ENCODE measurements around the gene KRT38.
"Not testable (repeated sequence)": the region's sequence is repeated elsewhere in the genome, so short reads cannot be mapped to it uniquely, and the experiment has no call there.

KRT38 gene

DNA sequence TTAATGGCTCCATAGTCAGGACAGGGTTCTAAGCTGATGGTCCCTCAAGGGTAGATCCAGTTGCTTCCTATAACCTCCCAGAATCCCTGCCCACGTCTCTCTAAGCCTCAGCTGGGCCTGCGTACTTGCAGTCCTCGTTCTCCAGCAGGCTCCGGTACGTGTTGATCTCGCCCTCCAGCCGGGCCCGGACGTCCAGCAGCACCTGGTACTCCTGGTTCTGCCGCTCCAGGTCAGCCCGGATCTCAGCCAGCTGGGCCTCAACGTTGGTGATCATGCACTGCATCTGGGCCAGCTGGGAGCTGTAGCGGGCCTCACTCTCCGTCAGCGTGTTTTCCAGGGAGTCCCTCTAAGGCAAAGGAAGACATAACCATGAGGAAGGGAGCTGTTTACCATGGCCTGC lies 21.9 kb upstream of the KRT38 start:
- DNase-seq (ENCODE audit: low spot score) = no peak

DNA sequence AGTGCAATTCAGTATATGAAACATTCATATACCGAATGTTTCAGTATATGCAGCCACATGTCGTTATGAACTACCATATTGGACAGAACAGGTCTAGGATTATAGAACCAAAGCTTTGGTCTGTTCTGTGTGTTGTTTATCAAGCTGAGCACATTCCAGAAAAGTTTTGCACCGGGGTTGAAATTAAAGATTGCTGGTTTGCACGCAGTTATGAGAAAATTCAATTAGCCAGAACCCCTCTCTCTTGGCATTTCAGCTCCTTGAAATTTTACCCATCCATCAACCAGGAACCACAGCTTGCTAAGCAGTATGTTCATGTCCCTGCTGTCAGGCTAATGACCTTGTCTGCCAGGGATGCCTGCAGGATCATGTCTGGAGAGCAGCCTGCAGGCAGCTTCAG lies 16.9 kb upstream of the KRT38 start:
- no peak for DNase-seq (ENCODE audit: low spot score)

DNA sequence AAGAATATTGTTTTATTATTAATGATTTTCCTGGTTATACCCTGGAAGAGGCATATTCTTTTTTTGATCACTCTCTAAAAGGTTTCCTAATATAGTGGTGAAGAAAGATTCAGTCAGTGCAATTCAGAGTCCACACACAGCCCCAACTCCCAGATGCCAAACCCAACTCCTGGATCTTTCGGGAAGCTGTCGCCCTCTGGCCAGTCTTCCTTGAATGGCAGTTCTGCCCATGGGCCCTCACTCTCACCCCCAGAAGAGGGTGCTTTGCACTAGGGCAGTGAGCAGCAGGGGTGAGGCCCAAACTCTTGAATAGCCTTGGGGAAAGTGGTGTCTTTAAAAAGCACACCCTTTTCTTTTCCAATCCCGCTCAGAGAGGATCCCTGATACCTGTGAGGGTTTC lies 15.4 kb upstream of the KRT38 start:
- DNase-seq (ENCODE audit: low spot score) = no peak

DNA sequence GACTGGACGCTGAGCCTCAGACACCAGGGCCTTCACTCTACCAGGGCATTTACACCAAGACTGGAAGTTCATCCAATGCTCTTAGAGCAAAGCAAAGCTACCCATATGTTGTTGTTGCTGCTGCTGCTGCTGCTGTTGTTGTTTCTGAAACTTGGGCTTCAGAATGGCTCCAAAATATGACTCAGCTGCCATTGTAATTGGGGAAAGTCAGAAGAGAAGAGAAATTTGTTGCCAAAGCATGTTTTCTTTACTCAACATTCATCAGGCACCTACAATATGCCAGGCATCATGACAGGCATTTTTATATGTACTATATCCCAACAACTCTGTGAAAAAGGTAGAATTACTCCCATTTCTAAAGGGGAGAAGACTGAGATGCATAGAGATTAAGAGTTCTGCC lies 14.5 kb upstream of the KRT38 start:
- no peak for DNase-seq (ENCODE audit: low spot score)

DNA sequence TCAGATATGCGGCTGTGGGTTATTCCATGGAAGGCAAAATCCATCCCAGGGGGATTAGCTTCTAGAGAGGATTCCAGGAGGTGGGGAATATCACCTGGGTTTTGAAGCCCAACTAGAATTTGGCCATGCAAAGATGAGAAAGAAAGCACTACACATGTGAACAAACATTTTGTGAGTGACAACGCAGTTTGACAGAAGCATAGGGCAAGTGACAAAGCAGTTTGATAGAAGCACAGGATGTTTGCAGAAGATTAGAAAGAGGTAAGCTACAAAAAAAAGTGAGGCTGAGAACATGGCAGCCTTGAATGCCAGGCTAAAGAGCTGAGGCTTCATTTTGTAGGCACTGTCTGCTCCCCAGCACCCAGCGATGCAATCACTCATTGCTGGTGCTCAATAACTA lies 12.3 kb upstream of the KRT38 start:
- DNase-seq (ENCODE audit: low spot score) = no peak

DNA sequence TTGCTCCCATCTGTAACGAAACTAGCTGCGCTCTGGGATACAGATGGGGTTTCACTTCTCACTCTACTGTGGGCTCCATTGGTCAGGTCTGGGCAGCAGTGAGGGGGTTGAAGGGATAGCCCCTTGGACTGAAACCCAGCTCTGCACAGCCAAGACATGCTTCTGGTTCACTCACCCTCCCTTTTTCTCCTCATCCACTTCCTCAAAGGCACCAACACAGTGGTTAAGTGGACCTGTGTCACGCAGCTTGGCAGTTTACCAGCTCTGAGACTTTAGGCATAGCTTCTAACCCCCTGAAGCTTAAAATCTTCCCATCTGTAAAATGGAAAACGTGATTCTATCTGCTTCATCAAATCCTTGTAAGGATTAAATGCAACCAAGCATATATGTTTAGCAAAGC lies 11.5 kb upstream of the KRT38 start:
- no peak for DNase-seq (ENCODE audit: low spot score)

DNA sequence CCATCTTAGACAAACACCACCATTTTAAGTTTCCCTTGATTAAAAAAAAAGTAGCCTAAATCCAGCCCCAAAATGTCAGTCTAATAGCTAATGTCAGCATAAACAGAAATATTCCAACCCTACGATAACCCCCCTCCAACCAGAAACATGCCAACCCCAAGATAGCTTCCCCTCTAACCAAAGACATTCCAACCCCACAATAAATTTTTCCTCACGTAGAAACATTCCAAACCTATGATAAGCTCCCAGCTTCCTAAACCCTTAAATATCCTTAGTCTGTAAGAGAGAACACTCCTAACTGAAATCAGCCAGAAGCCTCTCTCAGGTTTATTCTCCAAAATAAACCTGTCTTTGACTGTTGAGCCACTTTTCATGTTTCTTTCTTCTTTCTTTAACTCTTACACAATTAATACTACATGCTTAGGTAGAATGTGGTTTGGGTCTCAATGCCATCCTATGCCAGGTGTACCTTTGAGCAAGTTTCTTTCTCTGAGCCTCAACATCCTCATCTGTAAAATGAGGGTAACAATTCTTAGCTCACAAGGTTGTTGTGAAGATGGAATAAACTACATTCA lies 10.5 kb upstream of the KRT38 start:
- DNase-seq (ENCODE audit: low spot score) = no peak

DNA sequence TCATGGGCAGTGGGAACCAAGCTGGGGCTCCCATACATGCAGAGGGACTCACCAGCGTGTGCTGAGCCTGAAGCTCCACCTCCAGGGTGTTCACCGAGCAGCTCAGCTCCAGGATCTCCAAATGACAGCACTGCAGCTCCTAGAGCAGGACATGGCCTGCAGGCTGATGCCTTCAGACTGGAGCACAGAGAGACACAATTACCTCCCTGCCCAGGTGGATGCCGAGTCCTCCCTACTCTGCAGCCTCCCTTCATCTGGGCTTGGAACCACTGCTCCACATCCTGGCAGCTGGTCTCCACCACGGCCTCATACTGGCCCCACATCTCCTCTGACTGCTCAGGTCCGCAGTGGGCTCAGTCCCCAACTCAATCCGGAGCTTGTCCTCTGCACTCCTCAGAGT lies 8.2 kb upstream of the KRT38 start:
- DNase-seq (ENCODE audit: low spot score) = no peak

DNA sequence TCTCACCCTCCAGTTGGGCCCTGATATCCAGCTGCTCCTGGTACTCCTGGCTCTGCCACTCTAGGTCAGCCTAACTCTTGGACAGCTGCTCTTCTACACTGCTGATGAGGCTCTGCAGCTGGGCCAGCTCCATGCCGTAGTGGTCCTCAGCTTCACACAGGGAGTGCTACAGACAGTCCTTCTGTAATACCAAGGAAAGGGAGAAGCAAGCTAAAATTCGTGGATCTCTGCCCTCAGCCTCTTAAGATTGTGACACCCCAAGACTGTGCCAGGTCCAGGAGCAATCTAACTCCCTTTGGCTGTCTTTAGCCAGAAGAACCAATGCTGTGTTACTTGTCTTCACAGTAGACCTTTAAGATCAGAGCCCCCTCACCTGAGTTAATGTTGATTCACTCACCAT lies 7.7 kb upstream of the KRT38 start:
- DNase-seq (ENCODE audit: low spot score) = no peak

DNA sequence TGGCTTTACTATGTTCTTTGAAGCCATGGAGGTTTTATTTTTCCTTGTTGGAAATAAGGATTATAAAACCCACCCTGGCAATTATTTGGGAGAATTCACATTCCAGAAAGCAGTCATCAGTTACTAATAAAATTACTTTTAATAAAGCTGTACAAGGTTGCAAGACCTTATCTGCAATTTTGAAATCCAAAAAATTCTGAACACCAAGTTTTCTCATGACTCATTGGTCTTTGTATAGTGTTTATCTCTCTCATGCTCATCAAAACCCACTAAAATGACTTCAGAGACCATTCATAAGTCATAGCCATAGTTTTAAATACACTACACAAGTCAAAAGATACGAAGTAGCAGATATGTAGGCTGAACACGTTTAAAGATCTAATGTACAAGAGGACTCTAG lies 6.0 kb upstream of the KRT38 start:
- DNase-seq (ENCODE audit: low spot score) = peak; percentile 54

DNA sequence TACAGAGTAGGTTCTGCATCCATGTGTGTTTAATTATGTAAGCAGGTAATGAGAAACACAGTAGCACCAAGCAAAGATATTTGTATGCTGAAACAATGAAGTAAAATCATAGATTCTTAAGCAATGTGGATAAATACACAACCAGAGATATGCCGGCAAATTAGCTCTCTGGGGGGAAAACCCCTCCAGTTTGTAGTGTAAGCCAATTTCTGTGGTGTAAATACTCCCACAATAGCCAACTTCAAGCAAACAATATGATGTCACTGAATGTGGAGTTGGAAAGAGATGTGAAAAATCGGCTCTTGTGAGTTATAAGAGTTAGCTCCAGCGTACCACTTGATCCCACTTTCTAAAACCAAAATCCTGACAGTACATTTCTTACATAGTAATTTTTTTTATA lies 3.9 kb upstream of the KRT38 start:
- no peak for DNase-seq (ENCODE audit: low spot score)

DNA sequence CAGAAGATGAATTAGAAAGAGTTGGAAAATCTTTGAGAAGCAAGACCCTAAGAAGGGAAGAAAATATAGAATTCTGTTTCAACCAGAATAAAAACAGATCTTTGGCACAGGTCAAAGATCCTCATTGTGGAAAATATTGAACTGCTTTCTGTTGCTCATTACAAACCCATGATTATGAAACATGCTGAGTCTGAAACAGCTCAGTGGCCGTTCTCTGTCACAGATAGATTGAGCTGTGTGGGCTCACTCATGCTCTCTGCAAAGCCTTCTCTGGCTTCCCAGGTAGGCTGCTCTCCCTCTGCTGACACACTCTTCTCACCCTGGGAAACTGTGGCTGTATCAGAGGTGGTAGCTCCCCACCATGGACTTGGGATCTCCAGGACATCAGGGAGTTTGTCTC lies 3.4 kb upstream of the KRT38 start:
- DNase-seq (ENCODE audit: low spot score) = no peak

DNA sequence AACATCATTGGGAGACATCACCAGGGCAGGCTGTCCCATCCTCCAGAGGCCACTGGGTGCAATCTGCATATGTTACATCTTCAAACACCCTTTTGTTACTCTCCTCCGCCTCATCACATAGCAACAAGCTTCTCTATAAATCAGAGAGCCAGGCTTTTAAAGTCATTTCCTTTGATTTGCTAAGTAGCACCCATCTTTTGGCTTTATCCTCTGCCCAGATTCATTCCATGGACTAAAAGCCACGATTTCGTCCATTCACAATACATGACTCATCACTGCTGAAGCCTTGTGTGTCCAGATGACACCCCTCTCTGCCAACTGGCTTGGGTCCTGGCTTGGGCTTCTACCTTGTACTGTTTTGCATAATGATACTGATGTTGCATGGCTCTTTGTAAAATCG lies 2.0 kb upstream of the KRT38 start:
- DNase-seq (ENCODE audit: low spot score) = peak; percentile 36

DNA sequence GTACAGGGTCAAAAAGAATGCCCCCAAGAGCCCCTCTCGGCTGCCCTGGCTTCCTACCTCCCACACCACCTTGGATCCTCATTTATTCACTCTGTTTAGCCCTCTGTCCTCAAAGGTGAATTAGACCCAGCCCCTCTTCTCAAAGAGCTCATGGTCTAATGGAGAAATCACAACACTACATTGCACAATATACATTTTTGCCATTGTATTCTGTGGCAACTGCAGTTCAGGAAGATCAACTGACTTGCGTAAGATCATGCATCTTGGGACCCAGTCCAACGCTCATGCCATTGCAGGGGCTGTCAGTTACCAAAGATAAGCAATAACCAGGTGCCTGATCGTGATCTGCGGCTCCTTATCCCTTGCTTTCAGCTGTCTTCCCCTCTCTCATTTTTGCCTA lies 1.4 kb downstream of the KRT38 start:
- DNase-seq (ENCODE audit: low spot score) = no peak

DNA sequence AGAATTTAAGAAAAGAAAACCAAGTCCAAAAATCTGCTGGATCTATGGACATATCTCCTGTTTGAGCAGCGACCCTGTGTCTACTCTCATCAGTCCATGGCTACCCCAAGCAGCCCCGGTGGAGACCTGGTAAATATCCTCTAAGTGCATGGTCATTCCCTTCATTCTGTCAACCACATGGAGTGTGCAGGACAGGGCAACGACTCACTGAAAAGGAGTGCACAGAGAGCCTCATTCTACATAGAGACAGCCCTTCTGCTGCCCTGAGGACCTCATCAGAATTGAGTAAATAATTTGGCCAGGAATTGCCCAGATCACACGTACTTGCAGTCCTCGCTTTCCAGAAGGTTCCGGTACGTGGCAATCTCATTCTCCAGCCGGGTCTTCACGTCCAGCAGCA lies 3.0 kb downstream of the KRT38 start:
- no peak for DNase-seq (ENCODE audit: low spot score)

DNA sequence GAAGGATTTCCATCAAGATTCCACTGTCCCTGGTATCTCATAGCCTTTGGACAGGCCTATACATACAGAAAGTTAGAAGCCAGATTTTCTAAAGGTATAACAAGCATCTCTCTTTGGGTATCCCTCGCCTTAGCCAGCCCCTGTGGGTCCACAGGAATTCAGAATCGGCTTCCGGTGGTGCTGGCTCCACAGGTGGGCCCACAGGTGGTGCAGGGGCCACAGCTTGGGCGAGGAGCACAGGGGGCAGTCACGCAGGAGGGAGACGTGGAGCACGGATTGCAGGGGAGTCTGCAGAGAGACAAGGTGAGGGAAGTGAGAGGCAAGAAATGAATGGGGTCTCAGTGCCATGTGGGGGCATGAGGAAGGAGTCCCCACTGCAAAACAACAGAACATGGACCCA lies 3.5 kb downstream of the KRT38 start:
- no peak for DNase-seq (ENCODE audit: low spot score)

DNA sequence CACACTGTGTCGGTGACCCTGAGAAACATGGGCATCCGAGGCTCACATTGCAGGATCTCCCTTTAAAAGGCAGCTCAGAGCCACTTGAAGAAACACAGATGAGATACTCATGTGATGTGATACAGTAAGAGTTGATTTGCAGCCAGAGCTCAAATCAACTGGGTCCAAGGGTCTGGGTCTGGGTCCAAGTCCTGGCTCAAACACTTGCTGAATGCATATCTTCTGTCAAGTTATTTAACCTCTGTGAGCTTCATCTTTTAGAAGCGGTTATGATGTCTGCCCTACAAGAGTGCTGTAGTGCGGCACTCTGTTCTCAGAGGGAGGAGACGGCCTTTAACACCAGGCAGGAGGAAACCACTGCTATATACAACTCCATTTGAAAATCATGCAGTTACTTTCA lies 6.4 kb downstream of the KRT38 start:
- no peak for DNase-seq (ENCODE audit: low spot score)

DNA sequence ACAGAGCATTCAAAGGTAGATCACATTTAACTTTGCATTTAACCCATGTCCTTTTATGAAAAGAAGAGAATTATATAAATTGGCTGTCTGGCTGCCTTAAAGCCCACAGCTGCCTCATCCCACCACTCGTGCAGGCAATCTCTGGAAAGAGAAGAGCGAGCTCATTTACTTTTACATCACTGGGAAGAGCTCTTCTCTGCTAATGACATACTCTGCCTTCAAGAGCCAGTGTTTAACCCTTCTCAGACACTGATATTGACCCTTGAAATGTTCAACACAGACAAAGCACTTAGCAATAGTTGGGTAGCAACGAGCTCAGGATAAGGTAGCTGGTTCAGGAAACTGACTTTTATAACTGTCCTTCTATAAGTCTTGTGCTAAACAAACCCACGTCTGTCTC lies 6.8 kb downstream of the KRT38 start:
- DNase-seq (ENCODE audit: low spot score) = no peak

DNA sequence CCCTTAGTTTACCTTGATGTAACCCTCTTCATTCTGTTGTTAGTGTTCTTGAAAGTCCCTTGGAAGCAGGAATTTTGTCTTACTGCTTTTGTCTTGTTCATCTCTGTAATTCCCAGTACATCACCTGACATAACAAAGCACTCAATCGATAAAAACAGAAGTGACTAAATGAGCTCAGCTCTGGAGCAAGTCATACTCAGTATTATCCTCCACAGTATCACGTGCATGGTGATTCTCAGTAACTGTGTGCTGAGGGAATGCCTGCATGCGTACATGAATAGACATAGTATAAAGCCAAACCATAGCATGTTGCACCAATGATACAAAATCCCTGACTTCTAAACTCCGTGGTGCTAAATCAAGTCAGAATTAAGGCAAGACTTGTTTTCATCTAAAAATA lies 7.2 kb downstream of the KRT38 start:
- DNase-seq (ENCODE audit: low spot score) = no peak

DNA sequence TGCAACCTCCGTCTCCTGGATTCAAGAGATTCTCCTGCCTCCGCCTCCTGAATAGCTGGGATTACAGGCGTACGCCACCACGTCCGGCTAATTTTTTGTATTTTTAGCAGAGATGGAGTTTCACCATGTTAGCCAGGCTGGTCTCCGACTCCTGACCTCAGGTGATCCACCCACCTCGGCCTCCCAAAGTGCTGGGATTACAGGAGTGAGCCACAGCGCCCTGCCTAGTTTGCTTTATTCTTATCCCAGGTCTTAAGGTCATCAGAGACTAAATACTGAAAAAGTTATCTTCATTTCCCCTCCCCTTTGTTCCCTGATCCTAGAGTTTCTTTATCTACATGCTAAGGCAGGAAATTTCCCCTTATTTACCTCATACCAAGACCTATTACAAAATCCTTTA lies 10.4 kb downstream of the KRT38 start:
- not testable (repeated sequence) for DNase-seq (ENCODE audit: low spot score)

DNA sequence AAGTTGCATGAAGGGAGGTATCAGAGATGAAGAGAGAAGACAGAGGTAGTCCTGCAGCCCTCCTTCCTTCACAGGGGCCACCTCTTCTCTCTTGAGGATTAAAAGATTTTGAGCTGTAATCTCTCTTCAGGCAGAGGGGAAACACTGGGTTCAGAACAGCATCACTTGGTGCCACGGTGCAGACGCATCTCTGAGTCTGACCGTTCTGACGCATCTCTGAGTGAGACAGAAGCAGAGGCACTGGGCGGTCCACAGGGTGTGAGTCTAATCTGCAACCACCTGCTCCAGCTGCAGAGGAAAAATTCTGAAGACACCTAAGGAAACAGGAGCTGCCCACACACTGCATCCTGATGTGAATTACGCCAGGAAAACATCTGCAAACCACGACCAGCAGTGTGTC lies 11.1 kb downstream of the KRT38 start:
- no peak for DNase-seq (ENCODE audit: low spot score)

DNA sequence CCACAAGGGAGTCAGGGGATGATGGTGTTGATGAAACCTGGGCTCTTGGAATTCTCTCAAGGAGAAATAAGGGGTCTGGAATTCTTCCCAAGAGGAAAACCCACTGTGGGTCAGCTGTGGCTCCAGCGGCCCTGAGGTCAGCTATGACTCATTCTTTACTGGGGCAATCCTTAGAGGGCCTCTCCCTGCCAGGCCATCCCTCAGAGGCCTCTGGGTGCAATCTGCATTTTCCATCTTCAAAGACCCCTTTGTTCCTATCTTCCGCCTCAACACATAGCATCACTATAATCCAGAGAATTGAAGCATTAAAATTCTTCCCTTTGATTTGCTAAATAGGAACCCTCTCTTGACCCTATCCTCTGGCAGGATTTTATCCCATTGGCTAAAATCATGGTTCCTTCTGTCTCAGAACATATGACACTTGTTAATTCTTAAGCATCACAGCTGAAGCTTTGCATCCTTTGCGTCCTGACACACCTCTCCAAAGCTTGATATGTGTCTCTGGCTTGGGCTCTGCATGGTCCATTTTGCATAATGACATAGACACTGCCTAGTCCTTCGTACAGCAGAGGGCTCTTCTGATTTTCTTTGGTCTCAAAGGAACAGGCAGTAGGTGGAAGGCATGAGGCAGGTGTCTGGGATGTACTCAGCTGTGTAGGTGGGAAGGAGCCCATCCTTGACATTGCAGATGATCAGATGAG lies 12.0 kb downstream of the KRT38 start:
- peak; percentile 97 for DNase-seq (ENCODE audit: low spot score)

DNA sequence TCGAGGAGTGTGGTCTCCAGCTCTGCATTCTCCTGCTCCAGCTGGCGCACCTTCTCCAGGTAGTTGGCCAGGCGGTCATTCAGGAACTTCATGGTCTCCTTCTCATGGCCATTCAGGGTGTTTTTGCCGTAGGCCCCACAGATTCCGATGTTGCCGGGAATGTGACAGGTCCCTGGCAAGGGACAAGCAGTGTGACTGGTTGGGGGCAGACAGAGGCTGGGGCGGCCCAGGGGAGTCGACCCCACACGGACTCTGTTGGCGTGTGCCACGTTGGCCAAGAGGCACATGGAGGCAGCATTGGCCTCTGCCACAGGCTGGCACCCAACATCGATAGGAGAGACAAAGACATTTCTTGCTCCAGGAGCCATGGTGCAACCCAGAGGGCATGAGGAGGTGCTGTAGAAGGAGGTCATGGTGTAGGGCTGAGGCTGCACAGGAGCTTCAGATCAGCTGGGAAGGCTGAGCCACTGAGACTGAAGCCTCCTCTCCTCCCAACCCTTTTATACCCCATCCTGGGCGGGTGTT lies 16.6 kb downstream of the KRT38 start, which contains the start of gene KRT37:
TSS of gene KRT37 (minus strand) at position 475 of the 525 bp plus-strand sequence. CDS start at position 413, 62 bp downstream.
- DNase-seq (ENCODE audit: low spot score) = no peak

DNA sequence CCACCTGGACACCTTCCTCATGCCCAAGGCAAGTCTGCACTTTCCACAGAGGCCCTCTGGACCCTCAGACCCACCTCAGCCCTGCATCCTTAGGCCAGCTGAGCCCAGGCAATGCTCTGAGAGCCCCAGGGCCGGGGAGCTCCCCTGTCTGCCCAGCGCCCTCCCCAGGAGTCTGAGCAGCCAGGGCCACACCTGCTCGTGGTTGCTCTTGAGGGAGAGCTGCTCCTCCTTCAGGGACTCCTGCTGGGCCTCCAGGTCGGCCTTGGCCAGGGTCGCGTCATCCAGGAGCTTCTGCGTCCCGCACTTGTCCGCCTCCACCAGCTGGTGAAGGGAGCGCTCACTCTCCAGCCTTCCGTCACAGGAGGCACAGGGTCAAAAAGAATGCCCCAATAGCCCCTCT lies 18.2 kb downstream of the KRT38 start:
- DNase-seq (ENCODE audit: low spot score) = not testable (repeated sequence)
